Loucy (cell line): Measurements from ENCODE around the gene C1orf105.
A peak's percentile ranks its signal among the peaks of the same experiment; 100 is the strongest.

Experiments used
- H2AFZ ChIP-seq: fragments of 200-600 bp; sonication (generic); 2 replicates; pipeline ENCODE4 v1.6.0; 2016; ENCODE audit warnings: antibody characterized with exemption, mild to moderate bottlenecking, low read length, moderate library complexity
- H3F3A ChIP-seq: fragments of 200-600 bp; 2 replicates; pipeline ENCODE4 v1.6.0; 2016; ENCODE audit warnings: antibody characterized with exemption, low read depth, mild to moderate bottlenecking
- H3K27me3 ChIP-seq: fragments of 200-600 bp; sonication (generic); 2 replicates; pipeline ENCODE4 v1.6.1; 2014; ENCODE audit warnings: low read length, mild to moderate bottlenecking; ENCODE audit not compliant: insufficient read depth, poor library complexity, severe bottlenecking
- H3K36me3 ChIP-seq: fragments of 200-600 bp; sonication (generic); 2 replicates; pipeline ENCODE4 v1.6.1; 2016; ENCODE audit warnings: low read length; ENCODE audit not compliant: insufficient read depth
- H3K4me1 ChIP-seq: fragments of 200-600 bp; sonication (generic); 2 replicates; pipeline ENCODE4 v1.5.1; 2014; ENCODE audit warnings: low read length, mild to moderate bottlenecking; ENCODE audit not compliant: insufficient read depth, poor library complexity, severe bottlenecking
- H3K4me2 ChIP-seq: fragments of 200-600 bp; sonication (generic); 2 replicates; pipeline ENCODE4 v1.6.0; 2014; ENCODE audit warnings: antibody characterized with exemption, low read length, low read depth, mild to moderate bottlenecking; ENCODE audit not compliant: poor library complexity, severe bottlenecking
- H3K4me3 ChIP-seq: fragments of 200-600 bp; sonication (generic); 2 replicates; pipeline ENCODE4 v1.5.1; 2014; ENCODE audit warnings: low read length, mild to moderate bottlenecking, mixed read lengths; ENCODE audit not compliant: poor library complexity, severe bottlenecking
- H3K79me2 ChIP-seq: fragments of 200-600 bp; sonication (generic); 2 replicates; pipeline ENCODE4 v1.6.1; 2014; ENCODE audit warnings: low read length; ENCODE audit not compliant: insufficient read depth
- H3K9ac ChIP-seq: fragments of 200-600 bp; sonication (generic); 2 replicates; pipeline ENCODE4 v1.6.0; 2014; ENCODE audit warnings: mild to moderate bottlenecking, low read depth, low read length, moderate library complexity; ENCODE audit not compliant: poor library complexity, severe bottlenecking
- H3K9me2 ChIP-seq: fragments of 200-600 bp; sonication (generic); replicated peaks from 2 replicates; pipeline ENCODE4 v1.6.1; 2016; ENCODE audit warnings: low read depth, low read length, mixed read lengths
- H3K9me3 ChIP-seq: fragments of 200-600 bp; sonication (generic); 2 replicates; pipeline ENCODE4 v1.6.1; 2014; ENCODE audit warnings: mild to moderate bottlenecking, antibody characterized with exemption, low read length, low read depth; ENCODE audit not compliant: insufficient read depth
- H4K20me1 ChIP-seq: fragments of 200-600 bp; sonication (generic); 2 replicates; pipeline ENCODE4 v1.6.0; 2014; ENCODE audit warnings: antibody characterized with exemption, low read length, mild to moderate bottlenecking; ENCODE audit not compliant: insufficient read depth, poor library complexity, severe bottlenecking
- EZH2phosphoT487 ChIP-seq: fragments of 200-600 bp; IDR thresholded peaks from 2 replicates; pipeline ENCODE4 v1.6.1; 2018; ENCODE audit warnings: antibody characterized with exemption, mild to moderate bottlenecking, moderate library complexity, borderline replicate concordance
- TF ChIP-seq, protein P1 (sequence below): fragments of 200-600 bp; sonication (generic); conservative IDR thresholded peaks from 2 replicates; pipeline ENCODE4 v1.5.1; 2014; ENCODE audit warnings: mild to moderate bottlenecking, antibody characterized with exemption, low read length

Gene C1orf105

GRCh38 chr1:172443666-172444453 is 23.4 kb downstream of the C1orf105 start, which contains the start of gene PIGC:
Gene PIGC (minus strand): TSS chr1:172444069. CDS start chr1:172442622, 1,447 bp downstream.
- H2AFZ ChIP-seq = peak within 1 kb of the TSS; percentile 75
- H3K4me2 ChIP-seq = peak within 1 kb of the TSS; percentile 92
- no peaks in the 10 kb centered on the region for H3K9me2 ChIP-seq
- H3K36me3 ChIP-seq = no peaks in the 10 kb centered on the region
- no peaks in the 10 kb centered on the region for H3F3A ChIP-seq
- H3K4me3 ChIP-seq = peak within 1 kb of the TSS; percentile 83
- TF ChIP-seq, protein P1, sequence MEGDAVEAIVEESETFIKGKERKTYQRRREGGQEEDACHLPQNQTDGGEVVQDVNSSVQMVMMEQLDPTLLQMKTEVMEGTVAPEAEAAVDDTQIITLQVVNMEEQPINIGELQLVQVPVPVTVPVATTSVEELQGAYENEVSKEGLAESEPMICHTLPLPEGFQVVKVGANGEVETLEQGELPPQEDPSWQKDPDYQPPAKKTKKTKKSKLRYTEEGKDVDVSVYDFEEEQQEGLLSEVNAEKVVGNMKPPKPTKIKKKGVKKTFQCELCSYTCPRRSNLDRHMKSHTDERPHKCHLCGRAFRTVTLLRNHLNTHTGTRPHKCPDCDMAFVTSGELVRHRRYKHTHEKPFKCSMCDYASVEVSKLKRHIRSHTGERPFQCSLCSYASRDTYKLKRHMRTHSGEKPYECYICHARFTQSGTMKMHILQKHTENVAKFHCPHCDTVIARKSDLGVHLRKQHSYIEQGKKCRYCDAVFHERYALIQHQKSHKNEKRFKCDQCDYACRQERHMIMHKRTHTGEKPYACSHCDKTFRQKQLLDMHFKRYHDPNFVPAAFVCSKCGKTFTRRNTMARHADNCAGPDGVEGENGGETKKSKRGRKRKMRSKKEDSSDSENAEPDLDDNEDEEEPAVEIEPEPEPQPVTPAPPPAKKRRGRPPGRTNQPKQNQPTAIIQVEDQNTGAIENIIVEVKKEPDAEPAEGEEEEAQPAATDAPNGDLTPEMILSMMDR = peak; percentile 88
- no peak for TF ChIP-seq EZH2phosphoT487
- H3K79me2 ChIP-seq = peaks cover 48% of the 10 kb centered on the region
- H3K4me1 ChIP-seq = peaks cover 34% of the 10 kb centered on the region
- H3K27me3 ChIP-seq = no peaks in the 10 kb centered on the region
- H3K9me3 ChIP-seq = no peaks in the 10 kb centered on the region
- no peaks in the 10 kb centered on the region for H4K20me1 ChIP-seq
- peak within 1 kb of the TSS; percentile 91 for H3K9ac ChIP-seq

DNA sequence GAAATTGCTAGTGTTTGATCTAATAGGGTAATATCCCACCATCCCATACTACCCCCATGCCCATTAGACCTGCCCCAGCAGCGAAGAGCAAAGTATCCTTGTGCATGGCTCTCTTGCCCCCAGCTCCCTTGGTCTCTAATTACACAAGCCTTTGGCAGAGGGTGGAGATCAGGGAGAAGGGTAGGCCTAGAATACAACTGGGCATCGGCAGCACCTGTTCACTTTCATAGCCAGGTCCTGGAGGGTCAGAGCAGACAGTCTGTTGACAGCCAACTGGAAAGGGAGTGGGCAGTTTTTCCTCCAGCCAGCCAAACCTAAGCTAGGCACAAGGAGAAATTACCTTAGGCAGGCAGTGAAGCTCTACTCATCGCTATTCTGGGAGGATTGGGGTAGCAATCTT is 26.1 kb downstream of the C1orf105 start:
- Histone ChIP-seq H3K27me3 (no peaks in the 10 kb centered on the region), H3K4me3 (no peak overlapping the region), H4K20me1 (no peaks in the 10 kb centered on the region), H3K4me1 (peaks cover 49% of the 10 kb centered on the region), H3K9me2 (no peaks in the 10 kb centered on the region), H3K79me2 (peaks cover 27% of the 10 kb centered on the region), H3F3A (no peaks in the 10 kb centered on the region), H3K9me3 (no peaks in the 10 kb centered on the region), H3K36me3 (no peaks in the 10 kb centered on the region), H3K9ac (no peak overlapping the region), H3K4me2 (no peak overlapping the region), H2AFZ (no peak overlapping the region)
- TF ChIP-seq, protein P1 = no peak
- no peak for TF ChIP-seq EZH2phosphoT487

DNA sequence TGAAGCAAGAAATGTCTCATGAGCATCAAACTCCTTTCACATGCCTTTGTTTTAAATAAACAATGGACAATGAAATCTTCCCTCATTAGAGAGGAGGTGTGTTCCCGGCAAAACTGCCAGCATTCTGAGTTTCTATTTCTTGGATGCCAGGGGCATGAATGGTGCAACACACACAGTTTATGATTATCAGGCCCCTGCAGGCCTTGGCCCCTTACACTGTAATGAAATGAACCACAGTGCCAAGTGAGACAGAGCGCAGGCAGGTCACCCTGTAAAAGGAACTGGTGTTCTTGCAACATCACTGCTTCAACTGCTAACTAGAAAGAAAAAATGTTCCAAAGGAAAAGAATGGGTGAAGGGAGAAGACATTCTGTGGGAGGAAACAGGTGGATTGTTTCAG is 27.2 kb downstream of the C1orf105 start:
- H3K9ac ChIP-seq = no peak overlapping the region
- no peaks in the 10 kb centered on the region for H3K9me3 ChIP-seq
- H4K20me1 ChIP-seq = no peaks in the 10 kb centered on the region
- no peaks in the 10 kb centered on the region for H3K36me3 ChIP-seq
- no peaks in the 10 kb centered on the region for H3K9me2 ChIP-seq
- no peaks in the 10 kb centered on the region for H3K27me3 ChIP-seq
- H3K4me1 ChIP-seq = peaks cover 38% of the 10 kb centered on the region
- peaks cover 17% of the 10 kb centered on the region for H3K79me2 ChIP-seq
- no peak overlapping the region for H3K4me3 ChIP-seq
- H3F3A ChIP-seq = no peaks in the 10 kb centered on the region
- no peak overlapping the region for H2AFZ ChIP-seq
- no peak overlapping the region for H3K4me2 ChIP-seq
- no peak for TF ChIP-seq EZH2phosphoT487
